Esophagus (tissue), 2 donors: Measurements from ENCODE around the gene WNT11. TPM values are rescaled to one million over a fixed set of nuclear protein-coding genes. Genes with fewer than 3 reads are reported as not detected.

Source experiments
- H3K27ac ChIP-seq, 2 donors: one replicate each; pipeline ENCODE4 v1.5.1; 2013; ENCODE audit warnings: low read depth in 2 of 2, mild to moderate bottlenecking in 2 of 2, inconsistent platforms in 1 of 2, low read length in 1 of 2, moderate library complexity in 1 of 2
- H3K27me3 ChIP-seq, 2 donors: one replicate each; pipeline ENCODE4 v1.6.1; 2013; ENCODE audit warnings: low read length in 2 of 2, control low read depth in 1 of 2, mild to moderate bottlenecking in 1 of 2; ENCODE audit not compliant: insufficient read depth in 2 of 2, control insufficient read depth in 1 of 2
- H3K36me3 ChIP-seq, 2 donors: one replicate each; pipeline ENCODE4 v1.6.1; 2013; ENCODE audit warnings: low read length in 1 of 2; ENCODE audit not compliant: control insufficient read depth in 2 of 2, insufficient read depth in 2 of 2
- H3K4me1 ChIP-seq, 2 donors: one replicate each; pipeline ENCODE4 v1.6.1; 2013; ENCODE audit warnings: low read length in 1 of 2; ENCODE audit not compliant: control insufficient read depth in 2 of 2, insufficient read depth in 2 of 2
- H3K4me3 ChIP-seq, 2 donors: one replicate each; pipeline ENCODE4 v1.5.1; 2013; ENCODE audit warnings: low read length in 2 of 2, mild to moderate bottlenecking in 2 of 2, low read depth in 1 of 2, moderate library complexity in 1 of 2
- H3K9me3 ChIP-seq, 2 donors: one replicate each; pipeline ENCODE4 v1.6.1; 2013; ENCODE audit warnings: mild to moderate bottlenecking in 2 of 2, low read depth in 1 of 2, low read length in 1 of 2, moderate library complexity in 1 of 2; ENCODE audit not compliant: control insufficient read depth in 2 of 2, insufficient read depth in 1 of 2
- WGBS, 2 donors: extraction: QIAGEN DNeasy Blood & Tissue Kit; methylation state at CpG; one replicate each; pipeline ENCODE4 v1.1.7; 2013; 5-methylcytosine and 5-hydroxymethylcytosine counted together
- polyA plus RNA-seq, 2 donors: library from polyadenylated mRNA; stranded (reverse); fragments of 200-250 nt; gene quantifications; one replicate each; pipeline ENCODE4 v1.2.3, GENCODE V29; 2013
- donor health status: healthy with polysubstance abuse.
- donor health status: Bipolar disorder and iron deficiency.

The WNT11 gene
- polyA plus RNA-seq, 2 donors = 0.20 to 0.25 TPM

DNA sequence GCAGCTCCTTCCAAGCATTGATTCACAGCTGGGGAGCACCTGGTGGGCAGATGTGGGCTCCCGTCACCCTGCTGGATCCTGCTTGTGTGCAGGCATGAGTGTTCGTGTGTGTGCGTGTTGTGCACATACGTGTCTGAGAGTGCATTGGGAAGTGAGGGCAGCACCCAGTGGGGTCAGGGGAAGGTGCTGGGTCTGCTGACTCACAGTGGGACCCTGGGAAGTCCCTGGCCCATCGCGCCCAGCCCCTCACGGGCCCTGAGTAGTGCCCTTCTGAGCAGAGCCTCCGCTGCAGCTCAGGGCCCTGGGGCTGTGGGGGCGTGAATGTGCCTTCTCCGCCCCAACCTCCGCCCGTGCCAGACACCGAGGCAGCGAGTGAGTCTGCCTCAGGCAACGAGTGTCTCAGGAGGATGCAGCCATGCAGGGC, 36.8 kb downstream of the WNT11 start:
- no peak overlapping the region for H3K4me3 ChIP-seq
- H3K27ac ChIP-seq = no peak overlapping the region
- 49 to 65% methylated on average over 15 of the region's 15 CpGs for WGBS, 2 donors
- no peaks in the 10 kb centered on the region for H3K4me1 ChIP-seq
- H3K27me3 ChIP-seq = no peaks in the 10 kb centered on the region
- no peaks in the 10 kb centered on the region for H3K36me3 ChIP-seq
- no peaks in the 10 kb centered on the region for H3K9me3 ChIP-seq

DNA sequence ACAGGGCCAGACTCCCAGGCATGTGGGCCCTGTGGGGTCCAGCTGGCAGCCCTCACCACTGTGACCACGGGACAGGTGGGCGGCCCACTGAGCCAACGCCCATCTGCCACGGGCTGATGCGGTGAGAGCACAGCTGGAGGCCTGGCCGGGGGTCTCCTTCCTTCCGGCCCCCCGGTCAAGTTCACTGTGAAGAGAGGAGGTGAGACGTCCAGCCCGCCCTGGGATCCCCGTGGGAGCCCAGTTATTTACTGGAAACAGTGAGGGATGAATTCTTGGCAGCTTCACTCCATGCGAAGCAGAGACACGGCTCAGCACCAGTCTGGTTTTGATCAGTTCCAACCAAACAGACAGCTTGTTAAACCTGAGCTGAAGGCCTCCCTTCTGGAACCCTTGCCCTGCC, 38.7 kb downstream of the WNT11 start:
- Histone ChIP-seq H3K27ac (no peak overlapping the region), H3K4me3 (no peak overlapping the region), H3K27me3 (no peaks in the 10 kb centered on the region), H3K9me3 (no peaks in the 10 kb centered on the region), H3K4me1 (no peaks in the 10 kb centered on the region), H3K36me3 (no peaks in the 10 kb centered on the region)
- 67 to 70% methylated on average over 13 of the region's 13 CpGs for WGBS, 2 donors

DNA sequence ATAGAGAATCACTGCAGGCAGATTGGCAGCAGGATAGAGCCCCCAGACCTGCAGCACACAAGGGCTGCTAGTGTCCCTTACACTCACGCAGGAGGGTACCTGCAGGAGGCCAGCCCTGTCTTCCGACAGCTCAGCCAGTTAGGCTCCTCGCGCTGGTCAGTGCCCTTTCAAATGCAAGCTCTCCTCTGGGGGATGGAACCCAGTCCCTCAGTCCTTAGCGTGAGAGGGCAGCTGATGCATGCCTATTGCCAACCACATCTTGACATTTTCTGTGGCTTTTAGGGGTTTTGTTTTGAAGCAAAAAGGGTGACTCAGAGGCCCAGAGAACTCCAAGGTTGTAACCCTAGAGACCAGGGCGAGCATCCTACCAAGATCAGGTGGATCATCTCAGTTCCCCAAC, 40.0 kb downstream of the WNT11 start:
- no peaks in the 10 kb centered on the region for H3K27me3 ChIP-seq
- no peak overlapping the region for H3K4me3 ChIP-seq
- H3K36me3 ChIP-seq = no peaks in the 10 kb centered on the region
- H3K9me3 ChIP-seq = no peaks in the 10 kb centered on the region
- H3K4me1 ChIP-seq = peaks cover 0 to 4% of the 10 kb centered on the region in 2 donors
- no peak overlapping the region for H3K27ac ChIP-seq
- 75 to 76% methylated on average over 6 of the region's 6 CpGs for WGBS, 2 donors

DNA sequence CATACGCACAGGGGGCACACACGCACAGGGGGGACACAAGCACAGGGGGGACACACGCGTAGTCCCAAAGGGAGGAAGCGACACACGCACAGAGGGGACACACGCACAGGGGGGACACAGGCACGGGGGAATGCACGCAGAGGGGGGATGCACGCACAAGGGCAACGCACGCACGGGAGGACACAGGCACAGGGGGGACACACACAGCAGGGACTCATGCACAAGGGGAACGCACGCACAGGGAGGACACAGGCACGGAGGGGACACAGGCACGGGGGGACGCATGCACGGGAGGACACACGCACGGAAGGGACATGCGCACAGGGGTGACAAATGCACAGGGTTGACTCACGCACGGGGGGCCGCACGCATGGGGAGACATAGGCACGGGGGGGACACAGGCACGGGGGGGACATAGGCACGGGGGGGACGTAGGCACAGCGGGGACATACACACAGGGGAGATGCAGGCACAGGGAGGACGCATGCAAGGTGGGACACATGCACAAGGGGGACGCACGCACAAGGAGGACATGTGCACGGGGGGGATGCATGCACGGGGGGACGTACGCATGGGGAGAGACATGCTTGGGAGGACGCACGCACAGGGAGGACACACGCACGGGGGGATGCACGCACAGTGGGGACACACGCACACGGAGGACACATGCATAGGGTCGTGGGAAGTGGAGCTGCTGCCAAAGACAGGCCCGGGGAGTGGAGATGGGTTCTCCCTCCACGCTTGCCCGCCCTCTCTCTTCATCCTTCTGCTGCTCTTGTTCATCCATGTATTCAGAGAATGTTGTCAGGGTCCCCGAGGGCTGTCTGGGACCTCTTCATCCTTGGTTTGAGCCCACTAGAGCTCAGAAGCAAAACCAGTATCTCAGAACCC, 41.2 kb downstream of the WNT11 start:
- no peak overlapping the region for H3K27ac ChIP-seq
- no peaks in the 10 kb centered on the region for H3K36me3 ChIP-seq
- H3K9me3 ChIP-seq = no peaks in the 10 kb centered on the region
- peaks cover 0 to 4% of the 10 kb centered on the region in 2 donors for H3K4me1 ChIP-seq
- no peaks in the 10 kb centered on the region for H3K27me3 ChIP-seq
- no peak overlapping the region for H3K4me3 ChIP-seq
- 89% methylated on average over 50 of the region's 50 CpGs for WGBS, 2 donors

DNA sequence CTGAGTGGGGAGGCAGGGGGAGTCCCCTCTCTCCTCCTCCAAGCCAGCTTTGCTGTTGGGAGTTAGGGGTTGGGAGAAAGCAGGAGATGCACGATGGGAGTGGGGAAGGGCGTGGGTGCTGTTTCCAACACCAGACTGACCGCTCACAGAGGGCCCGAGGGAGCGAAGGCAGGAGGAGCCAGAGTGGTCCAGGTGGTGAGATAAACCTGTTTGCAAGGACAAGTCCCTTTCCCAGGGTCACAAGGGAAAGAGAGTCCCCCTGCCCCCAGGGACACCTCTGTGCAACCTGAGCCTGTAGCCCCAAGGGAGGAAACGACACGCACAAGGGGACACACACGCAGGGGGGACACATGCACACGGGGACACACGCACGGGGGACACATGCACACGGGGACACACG, 42.2 kb downstream of the WNT11 start:
- H3K4me1 ChIP-seq = peaks cover 0 to 4% of the 10 kb centered on the region in 2 donors
- H3K4me3 ChIP-seq = no peak overlapping the region
- no peak overlapping the region for H3K27ac ChIP-seq
- no peaks in the 10 kb centered on the region for H3K9me3 ChIP-seq
- H3K27me3 ChIP-seq = no peaks in the 10 kb centered on the region
- 76 to 85% methylated on average over 13 of the region's 13 CpGs for WGBS, 2 donors
- no peaks in the 10 kb centered on the region for H3K36me3 ChIP-seq

DNA sequence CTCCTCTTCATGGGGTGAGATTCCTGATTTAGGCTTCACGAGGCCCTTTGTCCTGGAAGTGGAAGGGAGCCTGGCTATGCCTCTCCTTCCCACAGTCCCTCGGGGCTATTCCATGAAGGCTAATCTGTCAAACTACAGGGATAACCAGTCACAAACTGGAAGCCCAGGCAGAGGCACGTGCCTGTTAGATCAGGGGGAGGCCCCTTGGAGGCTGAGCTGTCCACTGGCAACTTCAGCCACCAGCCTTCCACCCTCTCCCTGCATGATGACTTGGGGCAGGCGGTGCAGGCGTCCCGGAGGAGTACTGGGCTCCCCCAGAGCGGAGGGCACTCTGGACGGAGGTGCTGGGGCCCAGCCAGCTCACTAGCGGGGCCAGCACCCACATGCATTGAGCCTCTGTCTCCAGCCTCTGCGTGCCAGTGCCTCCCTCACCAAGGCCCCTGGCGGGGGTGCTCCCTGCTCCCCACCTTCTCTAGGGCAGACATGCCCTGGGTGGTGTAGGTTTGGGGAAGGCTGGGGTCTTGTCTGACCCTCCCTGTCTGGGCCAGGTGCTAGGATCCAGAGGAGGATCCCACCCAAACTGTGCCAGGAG, 42.9 kb downstream of the WNT11 start:
- H3K4me1 ChIP-seq = peaks cover 0 to 4% of the 10 kb centered on the region in 2 donors
- no peaks in the 10 kb centered on the region for H3K9me3 ChIP-seq
- H3K4me3 ChIP-seq = no peak overlapping the region
- H3K27ac ChIP-seq = no peak overlapping the region
- no peaks in the 10 kb centered on the region for H3K36me3 ChIP-seq
- no peaks in the 10 kb centered on the region for H3K27me3 ChIP-seq
- 82 to 87% methylated on average over 11 of the region's 11 CpGs for WGBS, 2 donors

DNA sequence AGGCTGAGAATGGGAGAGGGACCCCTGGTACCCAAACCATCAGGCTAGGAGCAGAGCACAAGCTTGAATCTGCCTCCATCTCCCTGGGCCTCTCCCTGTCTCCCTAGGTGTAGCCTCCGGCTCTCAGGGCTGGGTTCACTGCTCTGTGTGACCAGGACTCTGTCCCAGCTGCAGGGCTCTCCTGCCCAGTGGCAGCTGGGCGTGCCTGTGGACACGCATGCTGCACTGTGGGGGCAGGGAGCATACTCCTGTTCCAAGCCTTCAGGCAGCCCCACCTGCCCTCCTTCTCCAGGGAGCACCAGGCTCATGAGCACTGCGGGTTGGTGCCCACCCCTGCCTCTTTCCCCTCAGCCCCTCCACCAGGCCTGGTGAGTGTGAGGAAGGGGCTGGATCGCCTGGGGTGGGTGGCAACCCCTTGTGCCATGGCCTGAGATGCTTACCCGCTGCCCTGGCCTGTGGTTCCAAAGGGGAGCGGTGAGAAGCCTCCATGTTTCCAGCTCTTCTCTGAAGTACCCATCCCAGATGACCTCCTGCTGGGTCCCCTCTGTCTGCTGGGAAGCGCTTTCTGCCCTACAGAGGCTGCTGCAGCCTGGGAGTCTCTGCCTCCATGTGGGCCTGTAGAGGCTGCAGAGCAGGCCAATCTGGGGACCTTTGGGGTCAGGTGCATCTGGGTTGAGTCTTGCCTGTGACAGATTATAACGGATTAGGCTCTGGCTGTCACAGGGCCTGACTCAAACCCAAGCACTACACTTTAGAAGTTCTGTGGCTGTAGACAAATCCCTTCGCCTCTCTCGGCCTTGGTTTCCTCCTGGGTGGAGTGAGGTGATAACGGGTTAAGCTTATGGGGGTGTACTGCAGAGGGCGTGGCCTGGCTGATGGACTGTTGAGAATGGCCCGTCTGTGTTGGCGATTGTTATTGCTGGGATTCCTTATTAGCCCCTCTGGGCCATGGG, 43.7 kb downstream of the WNT11 start:
- WGBS, 2 donors = 89% methylated on average over 15 of the region's 15 CpGs
- Histone ChIP-seq H3K27ac (no peak overlapping the region), H3K27me3 (no peaks in the 10 kb centered on the region), H3K9me3 (no peaks in the 10 kb centered on the region), H3K4me3 (no peak overlapping the region), H3K36me3 (no peaks in the 10 kb centered on the region), H3K4me1 (peaks cover 0 to 4% of the 10 kb centered on the region in 2 donors)

DNA sequence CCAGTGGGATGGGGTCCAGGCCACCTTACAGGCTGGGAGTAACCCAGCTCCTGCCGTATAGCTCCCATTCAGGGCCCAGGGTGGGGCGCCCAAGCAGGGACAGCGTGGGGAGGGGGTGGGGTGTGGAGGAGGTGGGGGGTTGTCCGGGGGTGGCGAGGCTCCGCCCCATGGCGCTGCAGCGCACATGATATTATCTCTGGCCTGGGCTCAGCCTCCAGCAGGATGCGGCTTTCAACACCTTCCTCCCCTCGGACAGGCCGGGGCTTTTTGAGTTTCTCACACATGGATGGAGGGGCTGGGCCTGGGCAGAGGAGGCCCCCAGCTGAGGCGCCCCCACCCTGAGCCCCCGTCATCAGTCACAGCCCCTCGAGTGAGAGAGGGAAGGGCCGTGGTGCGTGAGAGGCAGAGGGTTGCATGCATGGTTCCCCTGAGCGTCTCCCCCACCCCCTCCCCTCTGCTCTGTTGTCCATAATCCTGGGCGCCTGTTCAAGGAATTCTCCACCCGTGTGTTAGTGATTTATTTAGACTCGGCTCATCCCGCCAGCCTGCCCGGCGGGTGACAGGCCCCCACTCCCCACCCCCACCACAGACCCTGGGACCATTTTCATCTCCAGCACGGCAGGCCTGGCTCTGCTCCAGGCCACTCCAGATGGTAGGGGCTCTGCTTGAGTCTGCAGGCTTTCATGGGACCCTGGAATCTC, 44.9 kb downstream of the WNT11 start:
- no peak overlapping the region for H3K27ac ChIP-seq
- 24 to 33% methylated on average over 21 to 24 of the region's 24 CpGs for WGBS, 2 donors
- no peaks in the 10 kb centered on the region for H3K9me3 ChIP-seq
- no peaks in the 10 kb centered on the region for H3K27me3 ChIP-seq
- H3K4me3 ChIP-seq = no peak overlapping the region
- H3K4me1 ChIP-seq = peaks cover 0 to 4% of the 10 kb centered on the region in 2 donors
- H3K36me3 ChIP-seq = no peaks in the 10 kb centered on the region

DNA sequence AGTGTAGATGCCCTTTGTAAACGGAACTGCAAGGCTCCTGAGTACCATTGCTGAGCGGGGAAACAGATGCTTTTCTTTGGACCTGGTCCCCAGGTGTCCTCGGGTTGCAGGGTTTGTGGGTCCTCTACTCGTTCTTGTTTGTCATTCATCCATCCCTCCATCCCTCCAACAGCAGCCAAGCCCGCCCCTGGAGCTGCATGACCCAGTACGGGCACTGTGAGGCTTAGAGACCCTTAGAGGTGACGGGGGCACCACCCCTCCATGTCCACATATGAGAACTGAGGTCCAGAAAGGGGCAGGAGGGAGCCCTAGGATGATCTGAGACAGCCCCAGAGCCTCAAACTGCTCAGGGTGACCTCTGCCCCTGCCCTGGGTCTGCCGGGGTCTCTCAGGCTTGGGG, 45.4 kb downstream of the WNT11 start:
- Histone ChIP-seq H3K36me3 (no peaks in the 10 kb centered on the region), H3K4me3 (no peak overlapping the region), H3K9me3 (no peaks in the 10 kb centered on the region), H3K27ac (no peak overlapping the region), H3K4me1 (peaks cover 0 to 4% of the 10 kb centered on the region in 2 donors), H3K27me3 (no peaks in the 10 kb centered on the region)
- WGBS, 2 donors = 74 to 86% methylated on average over 8 of the region's 8 CpGs
